Measurements from ENCODE around the gene CYFIP1.

GRCh38 chr15:22904736-22905135, 75.4 kb downstream of the CYFIP1 start:
- TF ChIP-seq EP300 (IDR thresholded peaks at IDR 0.05) (no peak), POLR2A (IDR thresholded peaks at IDR 0.05) (no peak), POLR2AphosphoS5 (IDR thresholded peaks at IDR 0.05) (no peak)
- TF ChIP-seq, protein P1, sequence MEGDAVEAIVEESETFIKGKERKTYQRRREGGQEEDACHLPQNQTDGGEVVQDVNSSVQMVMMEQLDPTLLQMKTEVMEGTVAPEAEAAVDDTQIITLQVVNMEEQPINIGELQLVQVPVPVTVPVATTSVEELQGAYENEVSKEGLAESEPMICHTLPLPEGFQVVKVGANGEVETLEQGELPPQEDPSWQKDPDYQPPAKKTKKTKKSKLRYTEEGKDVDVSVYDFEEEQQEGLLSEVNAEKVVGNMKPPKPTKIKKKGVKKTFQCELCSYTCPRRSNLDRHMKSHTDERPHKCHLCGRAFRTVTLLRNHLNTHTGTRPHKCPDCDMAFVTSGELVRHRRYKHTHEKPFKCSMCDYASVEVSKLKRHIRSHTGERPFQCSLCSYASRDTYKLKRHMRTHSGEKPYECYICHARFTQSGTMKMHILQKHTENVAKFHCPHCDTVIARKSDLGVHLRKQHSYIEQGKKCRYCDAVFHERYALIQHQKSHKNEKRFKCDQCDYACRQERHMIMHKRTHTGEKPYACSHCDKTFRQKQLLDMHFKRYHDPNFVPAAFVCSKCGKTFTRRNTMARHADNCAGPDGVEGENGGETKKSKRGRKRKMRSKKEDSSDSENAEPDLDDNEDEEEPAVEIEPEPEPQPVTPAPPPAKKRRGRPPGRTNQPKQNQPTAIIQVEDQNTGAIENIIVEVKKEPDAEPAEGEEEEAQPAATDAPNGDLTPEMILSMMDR (IDR thresholded peaks at IDR 0.05), result no peak

Measured in sigmoid colon (tissue), 4 donors.